HepG2 (cell line): ENCODE data around the gene MIDN. TPM values are rescaled to one million over a fixed set of nuclear protein-coding genes. Genes with fewer than 3 reads are reported as not detected.
A peak's percentile ranks its signal among the peaks of the same experiment; 100 is the strongest.

ENCODE experiments used
- ATF5 ChIP-seq: sonication (generic); formaldehyde crosslinking; IDR thresholded peaks from 2 replicates; pipeline ENCODE4 v1.4.0; 2020; ENCODE audit warnings: mild to moderate bottlenecking, low read depth, missing genetic modification reagents
- DNMT1 ChIP-seq: sonication (generic); formaldehyde crosslinking; IDR thresholded peaks from 2 replicates; pipeline ENCODE4 v1.5.1; 2020; ENCODE audit warnings: mild to moderate bottlenecking, missing genetic modification reagents
- FOXA1 ChIP-seq, 2 experiments: fragments of 450-650 bp in 1 of 2; sonication (generic) in 1 of 2; formaldehyde crosslinking in 1 of 2; IDR thresholded peaks; 2 replicates each; pipeline versions ENCODE4 v1.4.0 to v1.6.1; 2016 to 2020; ENCODE audit warnings: missing genetic modification reagents in 1 of 2
- GTF3A ChIP-seq: sonication (generic); formaldehyde crosslinking; conservative IDR thresholded peaks from 2 replicates; pipeline ENCODE4 v1.4.0; 2020; ENCODE audit warnings: mild to moderate bottlenecking, missing genetic modification reagents
- KLF9 ChIP-seq: IDR thresholded peaks from 2 replicates; pipeline ENCODE4 v1.6.1; 2016; ENCODE audit warnings: low read depth
- MXD1 ChIP-seq: sonication (generic); formaldehyde crosslinking; IDR thresholded peaks from 2 replicates; pipeline ENCODE4 v1.4.0; 2020; ENCODE audit warnings: mild to moderate bottlenecking, missing genetic modification reagents
- NRL ChIP-seq: sonication (generic); formaldehyde crosslinking; IDR thresholded peaks from 2 replicates; pipeline ENCODE4 v1.5.0; 2020; ENCODE audit warnings: missing genetic modification reagents, mild to moderate bottlenecking, moderate library complexity, borderline replicate concordance
- TBL1XR1 ChIP-seq: fragments of 150-350 bp; IDR thresholded peaks from 2 replicates; pipeline ENCODE4 v1.6.1; 2014; ENCODE audit warnings: borderline replicate concordance, low read length; ENCODE audit not compliant: partially characterized antibody
- TCF12 ChIP-seq, 2 experiments: fragments of 450-650 bp in 1 of 2; sonication (generic) in 1 of 2; formaldehyde crosslinking in 1 of 2; IDR thresholded peaks; 2 replicates each; pipeline versions ENCODE4 v1.6.1 to v1.8.0; 2017 to 2022; ENCODE audit warnings: antibody characterized with exemption in 1 of 2, mild to moderate bottlenecking in 1 of 2, missing genetic modification reagents in 1 of 2, moderate library complexity in 1 of 2
- TCF7L2 ChIP-seq: IDR thresholded peaks from 2 replicates; pipeline ENCODE4 v1.6.1; 2011; ENCODE audit warnings: mild to moderate bottlenecking, low read depth, low read length, moderate library complexity
- U2AF2 ChIP-seq: fragments of 200-400 bp; formaldehyde crosslinking; IDR thresholded peaks from 2 replicates; pipeline ENCODE4 v1.6.1; 2017; ENCODE audit warnings: low read depth, mild to moderate bottlenecking, low read length
- ZBTB3 ChIP-seq: sonication (generic); formaldehyde crosslinking; IDR thresholded peaks from 2 replicates; pipeline ENCODE4 v1.4.0; 2020; ENCODE audit warnings: low read depth, mild to moderate bottlenecking, moderate library complexity, missing genetic modification reagents, borderline replicate concordance
- ZHX1 ChIP-seq: sonication (generic); formaldehyde crosslinking; IDR thresholded peaks from 2 replicates; pipeline ENCODE4 v1.8.1; 2022; ENCODE audit warnings: low read depth, mild to moderate bottlenecking, missing genetic modification reagents
- ZMAT3 ChIP-seq: sonication (generic); formaldehyde crosslinking; conservative IDR thresholded peaks from 2 replicates; pipeline ENCODE4 v1.7.0; 2021; ENCODE audit warnings: missing genetic modification reagents
- ZNF160 ChIP-seq: sonication (generic); formaldehyde crosslinking; IDR thresholded peaks from 2 replicates; pipeline ENCODE4 v1.8.0; 2022; ENCODE audit warnings: mild to moderate bottlenecking, inconsistent platforms, missing genetic modification reagents
- ZNF784 ChIP-seq: sonication (generic); formaldehyde crosslinking; IDR thresholded peaks from 2 replicates; pipeline ENCODE4 v1.5.1; 2020; ENCODE audit warnings: missing genetic modification reagents, mild to moderate bottlenecking, borderline replicate concordance
- ZNF878 ChIP-seq: sonication (generic); formaldehyde crosslinking; IDR thresholded peaks from 2 replicates; pipeline ENCODE4 v1.8.1; 2023; ENCODE audit warnings: mild to moderate bottlenecking, missing genetic modification reagents, moderate library complexity
- polyA plus RNA-seq, 8 experiments: library from polyadenylated mRNA; depleted of rRNA in 3 of 8; stranded (reverse) in 7 of 8; unstranded in 1 of 8; fragments of >200 nt; fragmentation: Illumina TruSeq in 4 of 8; extraction: Trizol in 4 of 8; gene quantifications; 2 replicates each; pipeline versions ENCODE4 v1.2.1 to v1.2.3, GENCODE V29; 2011 to 2016; ENCODE audit warnings: low read depth in 4 of 8, missing spikeins in 1 of 8, mixed read lengths in 1 of 8; ENCODE audit not compliant: insufficient read depth in 1 of 8
- total RNA-seq, 5 experiments: library from RNA; depleted of rRNA; stranded (reverse); fragments of >200 nt; fragmentation: Illumina TruSeq; extraction: Trizol; gene quantifications; 2 replicates each; pipeline ENCODE4 v1.2.3, GENCODE V29; 2016; ENCODE audit warnings: low read depth in 1 of 5
- TF ChIP-seq, protein P1 (sequence below): sonication (generic); formaldehyde crosslinking; IDR thresholded peaks from 2 replicates; pipeline ENCODE4 v1.5.1; 2020; ENCODE audit warnings: mild to moderate bottlenecking, missing genetic modification reagents, borderline replicate concordance

Gene MIDN
- total and polyA plus RNA-seq, 2 of the 13 experiments (the other 11 are each of a cell fraction or from before 2014, with no cell fraction given), result 8.4 to 18.0 TPM

- 0 out of 2 replicates have a peak, but pooled peaks have one; percentile 8 for TF ChIP-seq ZNF160 (CRISPR knock-in tag)
- TF ChIP-seq ZNF784 (CRISPR knock-in tag), result no peak
- TF ChIP-seq TCF12 (IDR thresholded peaks at IDR 0.05), result no peak
- no peak for TF ChIP-seq TCF12 (CRISPR knock-in tag; IDR thresholded peaks at IDR 0.05)
- no peak for TF ChIP-seq FOXA1 (IDR thresholded peaks at IDR 0.05)
- TF ChIP-seq FOXA1 (CRISPR knock-in tag; IDR thresholded peaks at IDR 0.05), result no peak
- TF ChIP-seq GTF3A (CRISPR knock-in tag), result no peak
- no peak for TF ChIP-seq ZBTB3 (CRISPR knock-in tag)
- no peak for TF ChIP-seq U2AF2
- TF ChIP-seq TCF7L2, result no peak
- TF ChIP-seq ZNF878, result no peak
- TF ChIP-seq NRL (CRISPR knock-in tag), result no peak
- TF ChIP-seq, protein P1, sequence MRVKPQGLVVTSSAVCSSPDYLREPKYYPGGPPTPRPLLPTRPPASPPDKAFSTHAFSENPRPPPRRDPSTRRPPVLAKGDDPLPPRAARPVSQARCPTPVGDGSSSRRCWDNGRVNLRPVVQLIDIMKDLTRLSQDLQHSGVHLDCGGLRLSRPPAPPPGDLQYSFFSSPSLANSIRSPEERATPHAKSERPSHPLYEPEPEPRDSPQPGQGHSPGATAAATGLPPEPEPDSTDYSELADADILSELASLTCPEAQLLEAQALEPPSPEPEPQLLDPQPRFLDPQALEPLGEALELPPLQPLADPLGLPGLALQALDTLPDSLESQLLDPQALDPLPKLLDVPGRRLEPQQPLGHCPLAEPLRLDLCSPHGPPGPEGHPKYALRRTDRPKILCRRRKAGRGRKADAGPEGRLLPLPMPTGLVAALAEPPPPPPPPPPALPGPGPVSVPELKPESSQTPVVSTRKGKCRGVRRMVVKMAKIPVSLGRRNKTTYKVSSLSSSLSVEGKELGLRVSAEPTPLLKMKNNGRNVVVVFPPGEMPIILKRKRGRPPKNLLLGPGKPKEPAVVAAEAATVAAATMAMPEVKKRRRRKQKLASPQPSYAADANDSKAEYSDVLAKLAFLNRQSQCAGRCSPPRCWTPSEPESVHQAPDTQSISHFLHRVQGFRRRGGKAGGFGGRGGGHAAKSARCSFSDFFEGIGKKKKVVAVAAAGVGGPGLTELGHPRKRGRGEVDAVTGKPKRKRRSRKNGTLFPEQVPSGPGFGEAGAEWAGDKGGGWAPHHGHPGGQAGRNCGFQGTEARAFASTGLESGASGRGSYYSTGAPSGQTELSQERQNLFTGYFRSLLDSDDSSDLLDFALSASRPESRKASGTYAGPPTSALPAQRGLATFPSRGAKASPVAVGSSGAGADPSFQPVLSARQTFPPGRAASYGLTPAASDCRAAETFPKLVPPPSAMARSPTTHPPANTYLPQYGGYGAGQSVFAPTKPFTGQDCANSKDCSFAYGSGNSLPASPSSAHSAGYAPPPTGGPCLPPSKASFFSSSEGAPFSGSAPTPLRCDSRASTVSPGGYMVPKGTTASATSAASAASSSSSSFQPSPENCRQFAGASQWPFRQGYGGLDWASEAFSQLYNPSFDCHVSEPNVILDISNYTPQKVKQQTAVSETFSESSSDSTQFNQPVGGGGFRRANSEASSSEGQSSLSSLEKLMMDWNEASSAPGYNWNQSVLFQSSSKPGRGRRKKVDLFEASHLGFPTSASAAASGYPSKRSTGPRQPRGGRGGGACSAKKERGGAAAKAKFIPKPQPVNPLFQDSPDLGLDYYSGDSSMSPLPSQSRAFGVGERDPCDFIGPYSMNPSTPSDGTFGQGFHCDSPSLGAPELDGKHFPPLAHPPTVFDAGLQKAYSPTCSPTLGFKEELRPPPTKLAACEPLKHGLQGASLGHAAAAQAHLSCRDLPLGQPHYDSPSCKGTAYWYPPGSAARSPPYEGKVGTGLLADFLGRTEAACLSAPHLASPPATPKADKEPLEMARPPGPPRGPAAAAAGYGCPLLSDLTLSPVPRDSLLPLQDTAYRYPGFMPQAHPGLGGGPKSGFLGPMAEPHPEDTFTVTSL, result no peak
- no peak for TF ChIP-seq TBL1XR1
- no peak; the same call in 1 of the 2 replicates for TF ChIP-seq ZMAT3 (CRISPR knock-in tag)
- TF ChIP-seq MXD1 (CRISPR knock-in tag), result no peak; the same call in 1 of the 2 replicates
- no peak for TF ChIP-seq ZHX1
- no peak for TF ChIP-seq KLF9 (CRISPR knock-in tag)
- no peak for TF ChIP-seq DNMT1 (CRISPR knock-in tag)
- TF ChIP-seq ATF5, result no peak
Observed at GRCh38 chr19:1260749-1261537, 12.6 kb downstream of the MIDN start (continued).
